ENCODE data around the gene RNU6-9.

RNU6-9 gene

GRCh38 chr19:906480-906879 is 13.2 kb downstream of the RNU6-9 start:
- Histone ChIP-seq H3K4me3 (ENCODE audit: low read length) (no peak overlapping the region), H3K27me3 (ENCODE audit: control insufficient read depth, insufficient read depth, low read length) (no peaks in the 10 kb centered on the region), H3K27ac (ENCODE audit: low read length) (no peak overlapping the region), H3K4me1 (ENCODE audit: control insufficient read depth, low read depth, low read length) (no peaks in the 10 kb centered on the region), H3K9me3 (ENCODE audit: control insufficient read depth, low read depth, low read length) (no peaks in the 10 kb centered on the region), H3K36me3 (ENCODE audit: control insufficient read depth, low read depth, low read length) (no peaks in the 10 kb centered on the region), H3K9ac (ENCODE audit: low read length) (no peak overlapping the region)

- Histone ChIP-seq H3K27me3 (ENCODE audit: control insufficient read depth, insufficient read depth, low read length) (no peaks in the 10 kb centered on the region), H3K9me3 (ENCODE audit: control insufficient read depth, low read depth, low read length) (no peaks in the 10 kb centered on the region), H3K4me1 (ENCODE audit: control insufficient read depth, low read depth, low read length) (no peaks in the 10 kb centered on the region), H3K9ac (ENCODE audit: low read length) (no peak overlapping the region), H3K36me3 (ENCODE audit: control insufficient read depth, low read depth, low read length) (no peaks in the 10 kb centered on the region), H3K27ac (ENCODE audit: low read length) (no peak overlapping the region), H3K4me3 (ENCODE audit: low read length) (no peak overlapping the region)
Observed at GRCh38 chr19:907183-907853, 14.0 kb downstream of the RNU6-9 start.

GRCh38 chr19:911197-912033 is 18.1 kb downstream of the RNU6-9 start:
- Histone ChIP-seq H3K36me3 (ENCODE audit: control insufficient read depth, low read depth, low read length) (no peaks in the 10 kb centered on the region), H3K9me3 (ENCODE audit: control insufficient read depth, low read depth, low read length) (no peaks in the 10 kb centered on the region), H3K27ac (ENCODE audit: low read length) (no peak overlapping the region), H3K27me3 (ENCODE audit: control insufficient read depth, insufficient read depth, low read length) (peaks cover 20% of the 10 kb centered on the region), H3K4me1 (ENCODE audit: control insufficient read depth, low read depth, low read length) (no peaks in the 10 kb centered on the region), H3K9ac (ENCODE audit: low read length) (no peak overlapping the region), H3K4me3 (ENCODE audit: low read length) (no peak overlapping the region)

- H3K9me3 ChIP-seq (ENCODE audit: control insufficient read depth, low read depth, low read length): no peaks in the 10 kb centered on the region
- no peaks in the 10 kb centered on the region for H3K36me3 ChIP-seq (ENCODE audit: control insufficient read depth, low read depth, low read length)
- no peaks in the 10 kb centered on the region for H3K4me1 ChIP-seq (ENCODE audit: control insufficient read depth, low read depth, low read length)
- no peak overlapping the region for H3K9ac ChIP-seq (ENCODE audit: low read length)
- peaks cover 30% of the 10 kb centered on the region for H3K27me3 ChIP-seq (ENCODE audit: control insufficient read depth, insufficient read depth, low read length)
- peak overlapping the region; percentile 68 for H3K4me3 ChIP-seq (ENCODE audit: low read length)
- no peak overlapping the region for H3K27ac ChIP-seq (ENCODE audit: low read length)
Observed at GRCh38 chr19:912181-913079, 19.1 kb downstream of the RNU6-9 start.

GRCh38 chr19:913080-913748 is 19.9 kb downstream of the RNU6-9 start, which contains the start of gene R3HDM4:
R3HDM4 (minus strand) TSS chr19:913219; CDS start chr19:913157, 62 bp downstream.
- no peaks in the 10 kb centered on the region for H3K9me3 ChIP-seq (ENCODE audit: control insufficient read depth, low read depth, low read length)
- no peaks in the 10 kb centered on the region for H3K4me1 ChIP-seq (ENCODE audit: control insufficient read depth, low read depth, low read length)
- peak within 1 kb of the TSS; percentile 68 for H3K4me3 ChIP-seq (ENCODE audit: low read length)
- H3K9ac ChIP-seq (ENCODE audit: low read length): no peak within 1 kb of the TSS
- no peaks in the 10 kb centered on the region for H3K36me3 ChIP-seq (ENCODE audit: control insufficient read depth, low read depth, low read length)
- H3K27me3 ChIP-seq (ENCODE audit: control insufficient read depth, insufficient read depth, low read length): peaks cover 38% of the 10 kb centered on the region
- H3K27ac ChIP-seq (ENCODE audit: low read length): no peak within 1 kb of the TSS

- peak overlapping the region; percentile 60 for H3K4me3 ChIP-seq (ENCODE audit: low read length)
- H3K27ac ChIP-seq (ENCODE audit: low read length): no peak overlapping the region
- H3K9ac ChIP-seq (ENCODE audit: low read length): no peak overlapping the region
- no peaks in the 10 kb centered on the region for H3K9me3 ChIP-seq (ENCODE audit: control insufficient read depth, low read depth, low read length)
- H3K4me1 ChIP-seq (ENCODE audit: control insufficient read depth, low read depth, low read length): no peaks in the 10 kb centered on the region
- peaks cover 72% of the 10 kb centered on the region for H3K27me3 ChIP-seq (ENCODE audit: control insufficient read depth, insufficient read depth, low read length)
- no peaks in the 10 kb centered on the region for H3K36me3 ChIP-seq (ENCODE audit: control insufficient read depth, low read depth, low read length)
Observed at GRCh38 chr19:916645-917322, 23.5 kb downstream of the RNU6-9 start.

GRCh38 chr19:917323-918151 is 24.3 kb downstream of the RNU6-9 start, which contains the start of gene KISS1R:
KISS1R (plus strand) TSS chr19:917333; CDS start chr19:917503, 170 bp downstream.
- H3K9ac ChIP-seq (ENCODE audit: low read length): no peak within 1 kb of the TSS
- H3K9me3 ChIP-seq (ENCODE audit: control insufficient read depth, low read depth, low read length): no peaks in the 10 kb centered on the region
- H3K27me3 ChIP-seq (ENCODE audit: control insufficient read depth, insufficient read depth, low read length): peaks cover 80% of the 10 kb centered on the region
- no peaks in the 10 kb centered on the region for H3K4me1 ChIP-seq (ENCODE audit: control insufficient read depth, low read depth, low read length)
- H3K36me3 ChIP-seq (ENCODE audit: control insufficient read depth, low read depth, low read length): no peaks in the 10 kb centered on the region
- no peak within 1 kb of the TSS for H3K27ac ChIP-seq (ENCODE audit: low read length)
- H3K4me3 ChIP-seq (ENCODE audit: low read length): peak within 1 kb of the TSS; percentile 60

- H3K4me1 ChIP-seq (ENCODE audit: control insufficient read depth, low read depth, low read length): no peaks in the 10 kb centered on the region
- peak overlapping the region; percentile 60 for H3K4me3 ChIP-seq (ENCODE audit: low read length)
- H3K27me3 ChIP-seq (ENCODE audit: control insufficient read depth, insufficient read depth, low read length): peaks cover 80% of the 10 kb centered on the region
- H3K27ac ChIP-seq (ENCODE audit: low read length): no peak overlapping the region
- no peak overlapping the region for H3K9ac ChIP-seq (ENCODE audit: low read length)
- no peaks in the 10 kb centered on the region for H3K36me3 ChIP-seq (ENCODE audit: control insufficient read depth, low read depth, low read length)
- H3K9me3 ChIP-seq (ENCODE audit: control insufficient read depth, low read depth, low read length): no peaks in the 10 kb centered on the region
Observed at GRCh38 chr19:918152-918437, 24.8 kb downstream of the RNU6-9 start.

GRCh38 chr19:918481-919198 is 25.4 kb downstream of the RNU6-9 start:
- Histone ChIP-seq H3K27ac (ENCODE audit: low read length) (no peak overlapping the region), H3K36me3 (ENCODE audit: control insufficient read depth, low read depth, low read length) (no peaks in the 10 kb centered on the region), H3K9me3 (ENCODE audit: control insufficient read depth, low read depth, low read length) (no peaks in the 10 kb centered on the region), H3K27me3 (ENCODE audit: control insufficient read depth, insufficient read depth, low read length) (peaks cover 77% of the 10 kb centered on the region), H3K9ac (ENCODE audit: low read length) (no peak overlapping the region), H3K4me1 (ENCODE audit: control insufficient read depth, low read depth, low read length) (no peaks in the 10 kb centered on the region), H3K4me3 (ENCODE audit: low read length) (peak overlapping the region; percentile 60)

All from iPS-18a (cell line).